ENCODE results near the gene DMD.

DMD gene

DNA sequence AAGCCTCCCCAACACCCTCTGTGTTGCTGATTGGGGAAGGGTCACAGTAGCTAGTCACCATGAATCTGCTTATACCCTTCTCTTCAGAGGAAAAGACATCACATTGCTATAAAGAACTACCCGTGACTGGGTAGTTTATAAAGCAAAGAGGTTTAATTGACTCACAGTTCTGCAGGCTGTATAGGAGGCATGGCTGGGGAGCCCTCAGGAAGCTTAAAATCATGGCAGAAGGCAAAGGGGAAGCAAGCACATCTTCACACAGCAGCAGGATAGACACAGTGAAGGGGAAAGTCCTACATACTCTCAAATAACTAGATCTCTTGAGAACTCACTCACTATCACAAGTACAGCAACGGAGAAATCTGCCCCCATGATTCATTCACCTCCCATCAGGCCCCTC lies 1910.1 kb downstream of the DMD start:
- Histone ChIP-seq H3K9me2 (replicated peaks; ENCODE audit: insufficient read depth, low read length) (no peaks in the 10 kb centered on the region), H3K27ac (ENCODE audit: low read length) (no peak overlapping the region), H3K36me3 (replicated peaks; ENCODE audit: insufficient read depth, low read length) (no peaks in the 10 kb centered on the region), H3K79me2 (ENCODE audit: low read length) (no peaks in the 10 kb centered on the region), H3F3A (ENCODE audit: insufficient read depth, low read length) (no peaks in the 10 kb centered on the region), H3K9ac (ENCODE audit: low read length) (no peak overlapping the region), H2AFZ (ENCODE audit: low read length) (no peak overlapping the region), H3K4me3 (ENCODE audit: low read length) (no peak overlapping the region), H4K20me1 (ENCODE audit: insufficient read depth, low read length) (no peaks in the 10 kb centered on the region), H3K9me3 (replicated peaks; ENCODE audit: insufficient read depth, low read length) (no peaks in the 10 kb centered on the region), H3K4me2 (ENCODE audit: low read depth, low read length) (no peak overlapping the region), H3K4me1 (ENCODE audit: low read length) (no peaks in the 10 kb centered on the region), H3K27me3 (replicated peaks; ENCODE audit: insufficient read depth, low read length) (no peaks in the 10 kb centered on the region)
- TF ChIP-seq, protein P1, sequence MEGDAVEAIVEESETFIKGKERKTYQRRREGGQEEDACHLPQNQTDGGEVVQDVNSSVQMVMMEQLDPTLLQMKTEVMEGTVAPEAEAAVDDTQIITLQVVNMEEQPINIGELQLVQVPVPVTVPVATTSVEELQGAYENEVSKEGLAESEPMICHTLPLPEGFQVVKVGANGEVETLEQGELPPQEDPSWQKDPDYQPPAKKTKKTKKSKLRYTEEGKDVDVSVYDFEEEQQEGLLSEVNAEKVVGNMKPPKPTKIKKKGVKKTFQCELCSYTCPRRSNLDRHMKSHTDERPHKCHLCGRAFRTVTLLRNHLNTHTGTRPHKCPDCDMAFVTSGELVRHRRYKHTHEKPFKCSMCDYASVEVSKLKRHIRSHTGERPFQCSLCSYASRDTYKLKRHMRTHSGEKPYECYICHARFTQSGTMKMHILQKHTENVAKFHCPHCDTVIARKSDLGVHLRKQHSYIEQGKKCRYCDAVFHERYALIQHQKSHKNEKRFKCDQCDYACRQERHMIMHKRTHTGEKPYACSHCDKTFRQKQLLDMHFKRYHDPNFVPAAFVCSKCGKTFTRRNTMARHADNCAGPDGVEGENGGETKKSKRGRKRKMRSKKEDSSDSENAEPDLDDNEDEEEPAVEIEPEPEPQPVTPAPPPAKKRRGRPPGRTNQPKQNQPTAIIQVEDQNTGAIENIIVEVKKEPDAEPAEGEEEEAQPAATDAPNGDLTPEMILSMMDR (IDR thresholded peaks at IDR 0.05; ENCODE audit: low read length): no peak
- TF ChIP-seq EZH2 (optimal IDR thresholded peaks at IDR 0.05; ENCODE audit: low read depth, low read length) (no peak), EZH2phosphoT487 (IDR thresholded peaks at IDR 0.05; ENCODE audit: low read length) (no peak)
- no peak for DNase-seq

DNA sequence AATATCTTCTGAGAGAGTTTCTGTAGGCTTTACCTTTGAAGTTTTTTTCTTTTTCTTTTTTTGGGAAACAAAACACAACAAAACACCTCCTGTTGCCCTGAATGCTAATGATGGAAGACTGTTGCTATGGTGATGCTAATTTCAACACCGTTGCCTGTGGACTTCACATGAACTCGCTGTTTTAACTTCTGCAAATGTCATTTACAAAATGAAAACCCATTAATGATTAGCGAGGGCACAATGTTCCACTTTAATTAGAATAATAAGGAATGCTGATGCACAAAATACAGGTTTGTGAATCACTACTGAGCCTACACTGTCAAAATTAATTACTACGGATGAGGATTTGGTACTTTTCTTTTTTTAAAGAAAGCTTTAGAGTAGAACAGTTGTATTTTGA lies 1912.4 kb downstream of the DMD start:
- H3K9me2 ChIP-seq (replicated peaks; ENCODE audit: insufficient read depth, low read length): no peaks in the 10 kb centered on the region
- no peak for TF ChIP-seq EZH2 (optimal IDR thresholded peaks at IDR 0.05; ENCODE audit: low read depth, low read length)
- H3K36me3 ChIP-seq (replicated peaks; ENCODE audit: insufficient read depth, low read length): no peaks in the 10 kb centered on the region
- no peaks in the 10 kb centered on the region for H3K9me3 ChIP-seq (replicated peaks; ENCODE audit: insufficient read depth, low read length)
- no peak overlapping the region for H3K4me2 ChIP-seq (ENCODE audit: low read depth, low read length)
- no peaks in the 10 kb centered on the region for H3F3A ChIP-seq (ENCODE audit: insufficient read depth, low read length)
- no peaks in the 10 kb centered on the region for H3K79me2 ChIP-seq (ENCODE audit: low read length)
- no peak overlapping the region for H3K27ac ChIP-seq (ENCODE audit: low read length)
- no peak overlapping the region for H3K4me3 ChIP-seq (ENCODE audit: low read length)
- DNase-seq: no peak
- H4K20me1 ChIP-seq (ENCODE audit: insufficient read depth, low read length): no peaks in the 10 kb centered on the region
- H3K9ac ChIP-seq (ENCODE audit: low read length): no peak overlapping the region
- H3K4me1 ChIP-seq (ENCODE audit: low read length): no peaks in the 10 kb centered on the region
- no peak overlapping the region for H2AFZ ChIP-seq (ENCODE audit: low read length)
- H3K27me3 ChIP-seq (replicated peaks; ENCODE audit: insufficient read depth, low read length): no peaks in the 10 kb centered on the region

DNA sequence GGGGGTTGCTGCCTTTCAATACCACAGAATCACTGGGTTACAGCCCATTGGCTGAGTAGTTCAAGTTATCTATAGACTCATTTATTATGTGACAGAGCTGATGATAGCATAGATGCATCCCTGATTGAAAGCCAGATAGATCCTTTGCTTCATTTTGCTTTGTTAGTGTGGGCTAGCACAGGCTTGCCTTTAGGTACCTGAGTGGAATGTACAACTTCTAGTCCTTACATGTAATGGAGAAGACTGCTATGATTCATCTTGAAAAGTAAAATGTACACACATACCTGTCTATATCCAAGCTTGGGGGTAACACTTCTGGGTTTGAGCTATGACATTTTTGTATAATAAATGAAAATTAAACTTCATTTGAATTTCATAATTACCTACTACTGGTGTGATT lies 1913.5 kb downstream of the DMD start:
- Histone ChIP-seq H3K9me2 (replicated peaks; ENCODE audit: insufficient read depth, low read length) (no peaks in the 10 kb centered on the region), H3F3A (ENCODE audit: insufficient read depth, low read length) (no peaks in the 10 kb centered on the region), H3K4me3 (ENCODE audit: low read length) (no peak overlapping the region), H3K9me3 (replicated peaks; ENCODE audit: insufficient read depth, low read length) (no peaks in the 10 kb centered on the region), H3K79me2 (ENCODE audit: low read length) (no peaks in the 10 kb centered on the region), H3K9ac (ENCODE audit: low read length) (no peak overlapping the region), H2AFZ (ENCODE audit: low read length) (no peak overlapping the region), H4K20me1 (ENCODE audit: insufficient read depth, low read length) (no peaks in the 10 kb centered on the region), H3K27ac (ENCODE audit: low read length) (no peak overlapping the region), H3K4me2 (ENCODE audit: low read depth, low read length) (no peak overlapping the region), H3K27me3 (replicated peaks; ENCODE audit: insufficient read depth, low read length) (no peaks in the 10 kb centered on the region), H3K36me3 (replicated peaks; ENCODE audit: insufficient read depth, low read length) (no peaks in the 10 kb centered on the region), H3K4me1 (ENCODE audit: low read length) (no peaks in the 10 kb centered on the region)
- TF ChIP-seq EZH2phosphoT487 (IDR thresholded peaks at IDR 0.05; ENCODE audit: low read length): no peak
- TF ChIP-seq, protein P1 (IDR thresholded peaks at IDR 0.05; ENCODE audit: low read length): no peak
- TF ChIP-seq EZH2 (optimal IDR thresholded peaks at IDR 0.05; ENCODE audit: low read depth, low read length): no peak
- DNase-seq: no peak

DNA sequence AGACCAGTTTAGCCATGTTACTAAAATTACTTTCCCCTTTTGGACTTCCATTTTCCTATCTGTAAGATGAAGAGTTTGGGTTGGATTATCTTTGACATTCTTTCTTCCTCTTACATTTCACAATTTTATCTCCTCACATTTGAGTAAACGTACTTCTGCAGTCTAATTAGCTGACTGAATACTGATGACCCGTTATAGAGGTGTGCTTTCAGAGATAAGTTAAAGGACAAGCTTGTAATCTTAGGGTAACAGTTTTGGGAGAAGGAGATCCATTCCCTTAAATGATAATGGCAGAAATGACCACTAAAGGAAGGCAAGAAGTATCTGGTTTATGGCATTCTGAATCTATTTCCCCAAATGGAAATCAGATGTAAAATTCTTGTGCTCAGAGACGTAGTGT lies 1916.9 kb downstream of the DMD start:
- Histone ChIP-seq H3K9me2 (replicated peaks; ENCODE audit: insufficient read depth, low read length) (no peaks in the 10 kb centered on the region), H3K9ac (ENCODE audit: low read length) (no peak overlapping the region), H3K36me3 (replicated peaks; ENCODE audit: insufficient read depth, low read length) (no peaks in the 10 kb centered on the region), H3K27me3 (replicated peaks; ENCODE audit: insufficient read depth, low read length) (no peaks in the 10 kb centered on the region), H3K79me2 (ENCODE audit: low read length) (no peaks in the 10 kb centered on the region), H2AFZ (ENCODE audit: low read length) (no peak overlapping the region), H3K4me3 (ENCODE audit: low read length) (no peak overlapping the region), H3F3A (ENCODE audit: insufficient read depth, low read length) (no peaks in the 10 kb centered on the region), H3K27ac (ENCODE audit: low read length) (no peak overlapping the region), H3K4me1 (ENCODE audit: low read length) (no peaks in the 10 kb centered on the region), H3K9me3 (replicated peaks; ENCODE audit: insufficient read depth, low read length) (no peaks in the 10 kb centered on the region), H4K20me1 (ENCODE audit: insufficient read depth, low read length) (no peaks in the 10 kb centered on the region), H3K4me2 (ENCODE audit: low read depth, low read length) (no peak overlapping the region)
- TF ChIP-seq, protein P1 (IDR thresholded peaks at IDR 0.05; ENCODE audit: low read length): no peak
- no peak for TF ChIP-seq EZH2 (optimal IDR thresholded peaks at IDR 0.05; ENCODE audit: low read depth, low read length)
- no peak for TF ChIP-seq EZH2phosphoT487 (IDR thresholded peaks at IDR 0.05; ENCODE audit: low read length)
- DNase-seq: no peak

Data from MM.1S (cell line).